Suprapubic skin (tissue), 4 donors: Measurements from ENCODE around the gene MNS1.

Experiments used
- POLR2A ChIP-seq, 2 donors: fragments of 450-650 bp; IDR thresholded peaks; one replicate each; pipeline ENCODE4 v1.6.1; 2017; ENCODE audit warnings: antibody characterized with exemption in 2 of 2, mild to moderate bottlenecking in 2 of 2, moderate library complexity in 2 of 2
- POLR2AphosphoS5 ChIP-seq, 3 donors: sonication (generic); formaldehyde crosslinking; IDR thresholded peaks; one replicate each; pipeline ENCODE4 v1.6.1; 2017; ENCODE audit warnings: antibody characterized with exemption in 3 of 3
- TF ChIP-seq, protein P1 (sequence below), 2 donors: fragments of 200-600 bp in 1 of 2; fragments of 450-650 bp in 1 of 2; sonication (generic) in 1 of 2; IDR thresholded peaks; one replicate each; pipeline ENCODE4 v1.5.1; 2016 to 2019; ENCODE audit warnings: antibody characterized with exemption in 2 of 2, mild to moderate bottlenecking in 1 of 2, moderate library complexity in 1 of 2

DNA sequence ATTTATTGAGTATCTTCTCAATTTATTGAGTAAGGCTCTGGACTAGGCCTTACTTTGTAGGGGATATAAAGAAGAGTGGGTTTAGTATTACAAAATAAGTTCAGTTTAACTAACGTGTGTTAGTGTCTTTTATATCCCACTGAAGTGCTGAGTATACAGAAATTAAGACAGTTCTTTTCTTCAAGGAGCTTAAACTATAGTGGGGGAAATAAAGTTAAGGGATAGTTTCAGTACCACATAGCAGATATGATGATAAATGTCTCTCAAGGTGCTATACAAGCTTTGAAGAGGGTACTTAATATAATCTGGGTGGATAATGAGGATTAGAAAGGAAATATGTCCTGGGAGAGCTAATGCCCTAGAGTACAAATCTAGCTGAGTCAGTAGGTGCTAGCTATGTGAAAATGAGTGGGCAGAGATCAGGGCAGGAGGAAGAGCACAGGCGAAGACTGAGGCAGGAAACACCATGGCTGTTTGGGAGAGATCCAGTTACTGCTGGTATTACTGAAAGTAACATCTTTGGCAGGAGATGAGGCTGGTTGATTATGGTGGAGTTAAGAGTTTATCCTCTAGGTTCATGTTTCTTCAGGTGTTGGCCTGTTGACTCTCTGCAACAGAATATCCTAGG is 53.7 kb downstream of the MNS1 start:
- TF ChIP-seq POLR2A (IDR thresholded peaks at IDR 0.05) (no peak), POLR2AphosphoS5 (IDR thresholded peaks at IDR 0.05) (no peak)
- TF ChIP-seq, protein P1, sequence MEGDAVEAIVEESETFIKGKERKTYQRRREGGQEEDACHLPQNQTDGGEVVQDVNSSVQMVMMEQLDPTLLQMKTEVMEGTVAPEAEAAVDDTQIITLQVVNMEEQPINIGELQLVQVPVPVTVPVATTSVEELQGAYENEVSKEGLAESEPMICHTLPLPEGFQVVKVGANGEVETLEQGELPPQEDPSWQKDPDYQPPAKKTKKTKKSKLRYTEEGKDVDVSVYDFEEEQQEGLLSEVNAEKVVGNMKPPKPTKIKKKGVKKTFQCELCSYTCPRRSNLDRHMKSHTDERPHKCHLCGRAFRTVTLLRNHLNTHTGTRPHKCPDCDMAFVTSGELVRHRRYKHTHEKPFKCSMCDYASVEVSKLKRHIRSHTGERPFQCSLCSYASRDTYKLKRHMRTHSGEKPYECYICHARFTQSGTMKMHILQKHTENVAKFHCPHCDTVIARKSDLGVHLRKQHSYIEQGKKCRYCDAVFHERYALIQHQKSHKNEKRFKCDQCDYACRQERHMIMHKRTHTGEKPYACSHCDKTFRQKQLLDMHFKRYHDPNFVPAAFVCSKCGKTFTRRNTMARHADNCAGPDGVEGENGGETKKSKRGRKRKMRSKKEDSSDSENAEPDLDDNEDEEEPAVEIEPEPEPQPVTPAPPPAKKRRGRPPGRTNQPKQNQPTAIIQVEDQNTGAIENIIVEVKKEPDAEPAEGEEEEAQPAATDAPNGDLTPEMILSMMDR (IDR thresholded peaks at IDR 0.05), result no peak
